Left ventricle myocardium inferior (tissue), 1 donor: ENCODE results near the gene KCNA1. TPM values are rescaled to one million over a fixed set of nuclear protein-coding genes. Genes with fewer than 3 reads are reported as not detected.

Experiments used
- DNase-seq: peaks from one replicate; pipeline ENCODE4 v3.0.0-alpha.2; 2020
- H3K27ac ChIP-seq: fragments of 200-600 bp; replicated peaks from 2 replicates; pipeline ENCODE4 v1.8.0; 2021
- H3K27me3 ChIP-seq: fragments of 200-600 bp; 2 replicates; pipeline ENCODE4 v1.8.0; 2021; ENCODE audit warnings: low read depth
- H3K36me3 ChIP-seq: fragments of 200-600 bp; 2 replicates; pipeline ENCODE4 v1.8.0; 2021
- H3K4me1 ChIP-seq: fragments of 200-600 bp; 2 replicates; pipeline ENCODE4 v1.8.0; 2021
- H3K4me3 ChIP-seq: fragments of 200-600 bp; 2 replicates; pipeline ENCODE4 v1.8.0; 2021; ENCODE audit warnings: mild to moderate bottlenecking, moderate library complexity
- H3K9me3 ChIP-seq: fragments of 200-600 bp; replicated peaks from 2 replicates; pipeline ENCODE4 v1.8.0; 2021
- intact Hi-C: fragments of 100-400 bp; cut with micrococcal nuclease; formaldehyde crosslinking; loops from one replicate; pipeline ENCODE4 v1.11.0; 2022
- total RNA-seq: library from RNA; stranded (reverse); fragmentation: NEBNext Ultra II Directional; extraction: Animal tissue kit (Norgen Biotek cat#: 25700); gene quantifications from one replicate; pipeline ENCODE4 v1.2.1, GENCODE V29; 2021
- TF ChIP-seq, protein P1 (sequence below): fragments of 200-600 bp; IDR thresholded peaks from 2 replicates; pipeline ENCODE4 v1.8.0; 2021; ENCODE audit warnings: antibody characterized with exemption, mild to moderate bottlenecking, borderline replicate concordance
- donor health status: DM: no; HTN: yes; CAD: no; lungs with severe emphysema.

The KCNA1 gene
- total RNA-seq, 1 donor from 2014 or later = not detected

DNA sequence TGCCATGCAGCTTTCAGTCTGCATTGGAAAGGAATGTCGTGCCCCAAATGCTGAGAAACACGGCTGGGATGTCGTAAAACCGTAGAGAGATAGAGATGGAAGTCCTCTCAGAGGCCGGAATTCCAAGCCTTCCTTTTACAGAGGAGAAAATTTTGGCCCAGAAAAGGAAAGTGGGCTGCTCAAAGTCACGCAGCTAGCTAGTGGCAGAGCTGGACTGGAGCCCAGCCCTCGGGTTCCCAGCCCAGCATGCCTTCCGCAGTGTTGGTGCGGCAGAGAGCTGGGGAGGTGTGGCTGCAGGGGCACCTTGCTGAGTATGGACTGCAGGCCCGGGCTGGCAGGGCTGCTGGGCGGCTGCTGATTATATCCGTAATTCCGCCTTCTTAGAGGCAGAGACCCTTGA is 50.3 kb downstream of the KCNA1 start:
- Histone ChIP-seq H3K4me3 (peak overlapping the region; percentile 56), H3K9me3 (no peaks in the 10 kb centered on the region), H3K27ac (peak overlapping the region; percentile 37), H3K4me1 (no peaks in the 10 kb centered on the region), H3K27me3 (peaks cover 71% of the 10 kb centered on the region), H3K36me3 (no peaks in the 10 kb centered on the region)
- peak; percentile 32 for DNase-seq
- TF ChIP-seq, protein P1, sequence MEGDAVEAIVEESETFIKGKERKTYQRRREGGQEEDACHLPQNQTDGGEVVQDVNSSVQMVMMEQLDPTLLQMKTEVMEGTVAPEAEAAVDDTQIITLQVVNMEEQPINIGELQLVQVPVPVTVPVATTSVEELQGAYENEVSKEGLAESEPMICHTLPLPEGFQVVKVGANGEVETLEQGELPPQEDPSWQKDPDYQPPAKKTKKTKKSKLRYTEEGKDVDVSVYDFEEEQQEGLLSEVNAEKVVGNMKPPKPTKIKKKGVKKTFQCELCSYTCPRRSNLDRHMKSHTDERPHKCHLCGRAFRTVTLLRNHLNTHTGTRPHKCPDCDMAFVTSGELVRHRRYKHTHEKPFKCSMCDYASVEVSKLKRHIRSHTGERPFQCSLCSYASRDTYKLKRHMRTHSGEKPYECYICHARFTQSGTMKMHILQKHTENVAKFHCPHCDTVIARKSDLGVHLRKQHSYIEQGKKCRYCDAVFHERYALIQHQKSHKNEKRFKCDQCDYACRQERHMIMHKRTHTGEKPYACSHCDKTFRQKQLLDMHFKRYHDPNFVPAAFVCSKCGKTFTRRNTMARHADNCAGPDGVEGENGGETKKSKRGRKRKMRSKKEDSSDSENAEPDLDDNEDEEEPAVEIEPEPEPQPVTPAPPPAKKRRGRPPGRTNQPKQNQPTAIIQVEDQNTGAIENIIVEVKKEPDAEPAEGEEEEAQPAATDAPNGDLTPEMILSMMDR = no peak
- intact Hi-C loops = no loop called here

DNA sequence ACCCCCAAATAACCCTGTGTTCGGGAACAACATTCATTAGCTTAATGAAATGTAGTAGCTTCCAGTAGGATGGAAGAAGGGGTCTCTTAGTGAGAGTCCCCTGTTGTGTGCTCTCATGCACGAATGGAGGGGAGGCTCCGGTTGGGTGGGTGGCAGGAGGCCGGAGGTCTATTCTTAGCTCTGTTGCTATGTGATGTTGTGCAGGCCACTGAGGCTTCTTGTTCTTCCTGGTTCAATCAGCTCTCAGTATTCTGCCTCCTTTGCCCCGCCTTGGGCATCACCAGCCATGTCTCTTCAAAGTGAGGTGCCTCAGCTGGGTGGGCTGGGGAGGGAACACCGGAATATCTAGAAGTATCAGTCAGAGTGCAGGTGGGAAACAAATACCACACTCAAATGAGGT is 50.8 kb downstream of the KCNA1 start:
- Histone ChIP-seq H3K9me3 (no peaks in the 10 kb centered on the region), H3K27me3 (peaks cover 67% of the 10 kb centered on the region), H3K4me1 (no peaks in the 10 kb centered on the region), H3K27ac (no peak overlapping the region), H3K4me3 (peak overlapping the region; percentile 56), H3K36me3 (no peaks in the 10 kb centered on the region)
- intact Hi-C loops = no loop called here
- no peak for DNase-seq
- TF ChIP-seq, protein P1 = no peak

- H3K27ac ChIP-seq = no peak overlapping the region
- intact Hi-C loops = no loop called here
- no peaks in the 10 kb centered on the region for H3K4me1 ChIP-seq
- no peak for DNase-seq
- TF ChIP-seq, protein P1 = no peak
- no peaks in the 10 kb centered on the region for H3K36me3 ChIP-seq
- H3K27me3 ChIP-seq = peaks cover 60% of the 10 kb centered on the region
- H3K9me3 ChIP-seq = no peaks in the 10 kb centered on the region
- no peak overlapping the region for H3K4me3 ChIP-seq
Measured at GRCh38 chr12:4961311-4961710, 51.6 kb downstream of the KCNA1 start.

GRCh38 chr12:4962539-4963486 is 53.1 kb downstream of the KCNA1 start:
- H3K36me3 ChIP-seq = no peaks in the 10 kb centered on the region
- intact Hi-C loops = no loop called here
- no peak overlapping the region for H3K27ac ChIP-seq
- peaks cover 57% of the 10 kb centered on the region for H3K27me3 ChIP-seq
- no peak overlapping the region for H3K4me3 ChIP-seq
- no peak for DNase-seq
- H3K4me1 ChIP-seq = no peaks in the 10 kb centered on the region
- TF ChIP-seq, protein P1 = no peak
- no peaks in the 10 kb centered on the region for H3K9me3 ChIP-seq

Other genes starting within 250 kb of the KCNA1 start
- 1.5 TPM for gene GALNT8, start 189.5 kb upstream of the KCNA1 start, total RNA-seq
- gene KCNA5, start 134.0 kb downstream of the KCNA1 start, total RNA-seq = 2.6 TPM